ENCODE measurements around the gene NPTX2.

Gene NPTX2

GRCh38 chr7:98618786-98619185 lies 1.7 kb downstream of the NPTX2 start:
- no peak for DNase-seq (ENCODE audit: low read depth)

- no peak for DNase-seq (ENCODE audit: low read depth)
Measured at GRCh38 chr7:98619450-98620321, 2.6 kb downstream of the NPTX2 start.

DNA sequence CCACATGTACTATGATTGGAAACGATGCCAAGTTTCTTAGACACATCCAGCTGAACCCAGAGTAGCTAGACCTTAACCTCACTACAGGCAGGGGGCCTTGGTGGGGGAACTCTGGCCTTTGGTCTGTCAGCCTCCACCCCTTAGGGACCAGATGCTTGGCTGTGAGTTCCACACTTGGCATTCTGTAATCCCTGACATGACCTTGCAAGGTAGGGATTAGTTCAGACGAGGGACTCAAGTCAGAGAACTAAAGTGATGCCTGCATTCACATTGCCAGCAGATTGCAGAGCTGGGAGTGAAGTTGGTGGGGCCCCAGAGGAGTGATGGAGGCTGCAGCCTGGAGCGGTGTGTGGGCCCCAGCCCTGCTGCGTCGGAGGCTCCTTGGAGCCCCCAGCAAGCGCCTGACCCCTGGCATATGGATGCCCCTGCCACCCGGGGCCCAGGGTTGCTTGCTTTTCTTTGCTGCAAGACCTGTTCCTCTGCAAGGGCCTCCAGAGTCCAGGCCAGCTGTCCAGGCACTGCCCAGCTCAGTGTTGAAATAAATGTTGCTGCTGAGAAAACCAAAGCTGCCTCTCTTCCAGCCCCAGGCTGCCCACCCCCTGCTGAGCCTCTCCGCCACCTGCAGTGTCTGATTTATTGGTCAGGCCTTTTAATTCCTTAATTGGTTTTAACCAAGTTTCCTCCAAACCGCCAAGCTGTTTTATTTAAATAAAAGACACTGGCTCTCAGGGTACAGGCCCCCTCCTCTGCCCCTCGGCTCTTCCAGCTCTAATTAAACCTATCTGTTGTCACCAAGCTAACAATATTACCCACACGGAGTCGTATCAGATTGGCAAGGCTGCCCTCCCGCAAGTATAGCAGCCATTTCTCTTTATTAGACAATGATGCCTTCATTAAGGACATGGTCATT lies 4.7 kb downstream of the NPTX2 start:
- DNase-seq (ENCODE audit: low read depth): no peak

DNA sequence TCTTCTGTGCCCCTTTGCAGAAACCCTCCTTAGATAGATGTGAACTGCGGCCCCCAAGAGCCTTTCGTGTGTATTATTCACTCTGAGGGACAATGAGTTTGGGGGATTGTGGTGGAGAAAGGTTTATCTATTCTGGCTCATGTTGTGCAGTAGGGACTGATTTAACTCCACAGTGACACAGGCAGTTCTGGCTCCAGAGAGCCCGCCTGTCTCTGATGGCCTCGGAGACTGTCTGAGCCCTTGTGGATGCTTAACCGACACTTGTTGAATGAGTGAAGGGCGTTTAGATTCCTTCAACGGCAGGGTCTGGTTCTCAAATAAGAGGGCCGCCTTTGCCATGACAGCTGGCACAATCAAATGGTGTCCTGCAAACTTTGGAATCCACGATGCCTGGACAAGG lies 5.8 kb downstream of the NPTX2 start:
- DNase-seq (ENCODE audit: low read depth): no peak

- no peak for DNase-seq (ENCODE audit: low read depth)
Measured at GRCh38 chr7:98624846-98625420, 7.8 kb downstream of the NPTX2 start.

DNA sequence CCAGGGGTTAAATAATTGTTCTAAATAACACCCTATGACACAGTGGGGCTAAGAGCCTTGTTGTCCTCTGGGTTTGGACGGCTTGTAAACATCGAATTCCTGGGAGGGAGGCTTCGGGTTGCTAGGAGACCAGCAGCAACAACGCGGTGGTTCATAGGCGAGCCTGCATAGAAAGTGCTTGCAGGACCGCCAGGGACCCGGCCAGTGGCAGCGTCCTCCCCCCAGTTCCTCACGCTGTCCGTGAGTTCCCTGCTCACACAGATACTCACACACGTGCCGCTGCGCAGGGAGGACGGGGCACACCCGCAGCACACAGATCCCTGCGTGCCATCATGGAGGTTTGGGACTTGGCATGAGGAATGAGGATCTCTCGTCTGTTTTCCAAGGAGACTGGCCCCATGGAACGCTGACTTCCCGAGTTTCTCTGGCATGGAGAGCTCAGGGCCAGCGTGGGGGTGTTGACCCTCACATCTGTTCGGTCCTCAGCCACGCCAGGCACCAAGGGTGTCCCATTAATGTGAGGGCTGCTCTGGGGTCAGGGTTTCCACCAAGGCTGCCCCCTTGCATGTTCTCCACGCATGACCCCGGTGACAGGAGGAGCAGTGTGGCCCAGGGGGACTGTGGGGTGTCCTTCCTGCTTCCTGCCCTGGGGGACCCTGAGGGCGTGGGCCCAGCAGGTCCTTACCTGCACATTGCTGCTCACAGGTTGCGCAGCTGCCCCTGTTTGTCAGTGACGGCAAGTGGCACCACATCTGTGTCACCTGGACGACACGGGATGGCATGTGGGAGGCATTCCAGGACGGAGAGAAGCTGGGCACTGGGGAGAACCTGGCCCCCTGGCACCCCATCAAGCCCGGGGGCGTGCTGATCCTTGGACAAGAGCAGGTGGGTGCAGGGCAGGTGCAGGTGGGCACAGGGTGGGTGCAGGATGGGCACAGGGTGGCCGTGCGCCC lies 9.7 kb downstream of the NPTX2 start:
- DNase-seq (ENCODE audit: low read depth): no peak

DNA sequence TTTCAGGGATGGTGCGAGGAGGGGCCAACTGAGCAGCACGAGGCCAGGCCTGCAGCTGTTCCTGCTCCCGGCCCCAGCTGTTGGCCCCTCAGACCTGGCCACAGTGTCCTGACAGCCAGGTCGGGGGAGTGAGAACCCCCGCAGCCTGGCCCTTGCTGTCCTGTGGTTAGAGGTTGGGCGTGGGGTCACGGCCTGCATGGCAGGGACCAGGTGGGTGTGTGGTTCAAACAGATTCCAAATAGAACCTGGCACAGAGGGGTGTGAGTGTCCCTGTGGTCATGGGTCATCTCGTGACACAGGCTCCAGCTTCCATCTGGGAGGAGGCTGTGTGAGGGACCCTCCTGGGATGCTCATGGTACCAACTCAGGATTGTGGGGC lies 10.3 kb downstream of the NPTX2 start:
- DNase-seq (ENCODE audit: low read depth): no peak

- no peak for DNase-seq (ENCODE audit: low read depth)
Measured at GRCh38 chr7:98628418-98628817, 11.3 kb downstream of the NPTX2 start.

DNA sequence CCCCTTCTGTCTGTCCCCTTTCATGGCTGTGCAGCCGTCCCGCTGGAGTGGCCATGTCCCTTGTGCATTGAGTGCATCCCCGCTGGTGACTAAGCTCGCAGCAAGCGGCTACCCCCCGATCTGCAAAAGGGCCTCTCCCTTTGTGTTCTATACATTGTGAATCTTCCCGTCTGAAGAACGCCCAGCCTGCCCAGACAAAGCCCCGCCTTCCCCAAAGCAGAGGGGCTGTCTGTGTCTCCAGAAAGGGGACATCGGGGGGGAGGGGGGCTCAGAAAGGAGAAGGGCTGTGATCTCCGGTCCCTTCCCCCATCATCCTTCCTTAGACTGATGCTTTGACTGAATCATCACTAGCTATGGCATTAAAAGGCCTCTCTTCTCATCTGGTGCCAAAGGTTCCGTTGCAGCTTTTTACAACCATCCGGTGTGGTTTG lies 11.9 kb downstream of the NPTX2 start:
- DNase-seq (ENCODE audit: low read depth): no peak

DNA sequence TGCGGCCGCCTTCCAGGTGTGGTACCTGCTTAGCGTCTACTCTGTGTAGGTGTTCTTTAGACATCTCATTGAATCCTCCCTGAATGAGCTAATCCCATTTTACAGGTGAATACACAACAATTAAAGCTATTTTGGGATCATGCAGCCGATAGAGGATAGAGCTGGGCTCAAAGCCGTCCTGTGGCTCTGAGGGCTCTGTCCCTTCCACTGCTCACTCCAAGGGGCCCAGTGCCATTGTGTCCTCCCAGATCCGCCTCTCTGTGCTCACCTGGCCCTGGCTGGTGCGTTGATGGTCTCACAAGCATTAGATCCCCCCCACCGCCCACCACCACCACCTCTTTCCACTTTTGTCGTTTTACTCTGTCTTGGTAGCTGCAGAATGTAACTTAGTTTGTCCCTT lies 13.1 kb downstream of the NPTX2 start:
- no peak for DNase-seq (ENCODE audit: low read depth)

GRCh38 chr7:98630770-98631169 lies 13.7 kb downstream of the NPTX2 start:
- DNase-seq (ENCODE audit: low read depth): no peak

GRCh38 chr7:98638853-98639252 lies 21.8 kb downstream of the NPTX2 start:
- DNase-seq (ENCODE audit: low read depth): no peak

- no peak for DNase-seq (ENCODE audit: low read depth)
Measured at GRCh38 chr7:98640375-98640774, 23.3 kb downstream of the NPTX2 start.

DNA sequence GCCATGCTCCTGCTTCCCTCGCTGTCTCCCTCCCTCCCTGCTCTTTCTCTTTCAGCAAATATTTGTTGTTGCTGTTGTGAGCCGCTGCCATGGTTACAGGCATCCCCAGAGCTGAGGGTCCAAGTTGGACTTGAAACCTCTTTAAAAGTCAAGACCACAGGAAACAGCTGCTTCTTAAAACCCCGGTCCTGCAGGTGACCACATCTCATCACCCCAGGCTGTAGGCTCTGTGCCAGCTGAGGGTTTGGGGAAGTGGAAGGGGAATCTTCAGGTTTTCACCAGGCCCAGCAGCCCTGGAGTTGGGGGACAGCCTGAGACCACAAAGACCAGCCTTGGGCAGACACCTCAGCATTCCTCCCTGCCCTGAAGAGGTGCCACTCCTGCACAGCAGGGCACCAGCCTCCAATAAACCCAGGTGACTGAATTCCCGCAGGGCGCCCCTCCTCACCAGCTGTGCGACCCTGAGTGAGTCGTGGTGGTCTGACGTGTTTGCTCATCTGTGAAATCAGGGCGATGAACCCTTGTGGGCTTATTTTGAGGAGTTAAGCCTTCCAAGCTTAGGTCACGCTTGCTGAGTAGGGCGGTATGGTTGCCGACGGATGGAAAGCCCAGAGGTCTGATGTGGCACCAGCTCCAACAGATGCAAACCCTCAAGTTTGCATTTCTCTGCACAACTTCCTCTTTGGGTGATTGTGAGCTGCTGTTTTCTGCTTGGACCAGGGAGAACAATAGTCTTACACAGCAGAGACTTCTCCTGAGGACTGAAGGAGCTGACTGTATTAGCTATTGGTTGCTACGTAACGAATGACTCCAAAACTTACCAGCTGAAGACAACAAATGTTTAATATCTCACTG lies 24.8 kb downstream of the NPTX2 start:
- DNase-seq (ENCODE audit: low read depth): no peak

GRCh38 chr7:98643236-98643985 lies 26.3 kb downstream of the NPTX2 start:
- DNase-seq (ENCODE audit: low read depth): no peak

DNA sequence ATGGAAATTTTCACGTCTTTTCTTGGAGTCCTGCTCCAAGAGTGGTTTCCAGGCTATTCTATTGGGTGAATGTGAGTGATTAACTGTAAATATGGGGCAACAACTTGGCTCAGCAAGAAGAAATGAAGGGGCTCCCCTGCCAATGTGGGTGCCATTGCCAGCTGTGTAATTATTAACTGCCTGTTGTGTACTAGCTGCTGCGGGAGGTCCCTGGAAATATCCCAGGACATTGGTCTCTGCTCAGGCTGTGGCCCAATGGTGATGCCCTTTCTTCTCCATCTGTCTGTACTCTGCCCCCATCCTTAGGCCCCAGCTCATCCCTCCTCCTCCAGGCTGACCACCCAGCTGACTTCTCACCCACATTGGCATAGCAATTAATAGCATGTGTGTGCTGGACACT lies 29.4 kb downstream of the NPTX2 start:
- DNase-seq (ENCODE audit: low read depth): no peak

GRCh38 chr7:98647326-98647725 lies 30.2 kb downstream of the NPTX2 start:
- no peak for DNase-seq (ENCODE audit: low read depth)

DNA sequence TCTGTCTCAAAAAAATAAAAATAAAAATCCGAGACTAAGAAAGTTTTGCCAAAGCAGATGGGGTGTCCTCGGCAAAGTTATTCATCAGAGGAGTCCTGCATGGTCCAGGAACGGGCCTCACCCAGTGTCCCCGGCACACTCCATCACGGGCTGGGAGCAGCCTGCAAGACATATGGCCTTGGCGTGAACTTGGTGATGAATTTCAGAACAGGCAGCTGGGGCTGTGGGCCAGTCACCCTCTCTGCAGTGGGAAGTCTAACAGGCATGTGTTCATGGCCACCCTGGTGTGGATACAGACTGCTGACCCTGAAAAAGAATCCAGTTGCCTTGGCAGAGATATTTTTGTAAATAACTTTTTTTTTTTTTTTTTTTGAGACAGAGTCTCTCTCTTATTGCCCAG lies 34.7 kb downstream of the NPTX2 start:
- DNase-seq (ENCODE audit: low read depth): no peak

- no peak for DNase-seq (ENCODE audit: low read depth)
Measured at GRCh38 chr7:98653601-98654310, 36.7 kb downstream of the NPTX2 start.
